GM18508 (cell line): ENCODE measurements around the gene RNF44.
"Not testable (repeated sequence)": the region's sequence is repeated elsewhere in the genome, so short reads cannot be mapped to it uniquely, and the experiment has no call there.

Source experiments
- ATAC-seq: cut with Tn5 transposase; IDR thresholded peaks from one replicate; pipeline ENCODE4 v1.9.1; 2021; ENCODE audit warnings: moderate number of reproducible peaks; ENCODE audit not compliant: insufficient read depth, unreplicated experiment

RNF44 gene

GRCh38 chr5:176487160-176487559 is 50.0 kb downstream of the RNF44 start:
- not testable (repeated sequence) for ATAC-seq

- no peak for ATAC-seq
These were observed 50.9 kb downstream of the RNF44 start for GRCh38 chr5:176486189-176486757.

GRCh38 chr5:176485176-176485575 is 52.0 kb downstream of the RNF44 start:
- no peak for ATAC-seq

GRCh38 chr5:176481711-176482110 is 55.5 kb downstream of the RNF44 start:
- no peak for ATAC-seq
